HG03159 (cell line): ENCODE results near the gene C17orf58.
"Not testable (repeated sequence)": the region's sequence is repeated elsewhere in the genome, so short reads cannot be mapped to it uniquely, and the experiment has no call there.

Experiments used
- ATAC-seq: cut with Tn5 transposase; IDR thresholded peaks from one replicate; pipeline ENCODE4 v1.9.1; 2021; ENCODE audit warnings: mild to moderate bottlenecking, moderate library complexity; ENCODE audit not compliant: unreplicated experiment

C17orf58 gene

DNA sequence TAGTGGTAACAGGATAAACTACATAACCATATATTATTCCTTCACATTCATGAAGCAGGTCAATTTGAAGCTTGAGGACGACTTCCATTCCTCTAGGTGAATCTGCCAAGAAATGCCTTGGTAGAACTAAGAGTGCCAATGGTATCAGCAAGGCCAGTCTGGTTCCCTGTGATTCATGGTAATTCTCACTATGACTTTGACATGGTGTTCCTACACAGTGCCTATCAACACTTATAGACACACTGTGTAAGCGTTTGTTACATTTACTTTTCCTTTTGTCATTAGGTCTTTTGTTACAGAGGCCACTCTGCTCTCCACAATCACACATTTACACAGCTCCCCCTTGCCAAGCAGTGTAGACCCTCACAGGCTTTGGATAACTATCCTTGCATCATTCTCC, 34.1 kb downstream of the C17orf58 start:
- ATAC-seq: not testable (repeated sequence)

DNA sequence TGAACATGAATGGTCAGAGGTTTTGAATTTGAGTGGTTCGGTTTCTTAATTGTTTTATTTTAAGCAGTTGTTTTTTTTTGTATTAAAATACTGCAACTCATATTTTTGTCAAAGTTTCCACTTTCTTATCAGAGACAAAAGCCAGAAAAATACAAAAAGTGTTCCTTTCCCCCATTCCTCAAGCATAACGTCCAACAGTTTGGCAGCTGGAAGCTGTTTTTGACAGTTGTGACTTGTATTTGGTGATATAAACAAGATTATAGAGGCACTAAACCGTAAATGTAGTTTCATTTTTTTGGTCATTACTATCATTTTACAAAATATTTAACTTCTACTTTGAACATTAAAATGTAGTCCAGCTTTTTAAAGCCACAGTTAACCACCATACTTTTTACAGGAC, 36.0 kb downstream of the C17orf58 start:
- not testable (repeated sequence) for ATAC-seq

DNA sequence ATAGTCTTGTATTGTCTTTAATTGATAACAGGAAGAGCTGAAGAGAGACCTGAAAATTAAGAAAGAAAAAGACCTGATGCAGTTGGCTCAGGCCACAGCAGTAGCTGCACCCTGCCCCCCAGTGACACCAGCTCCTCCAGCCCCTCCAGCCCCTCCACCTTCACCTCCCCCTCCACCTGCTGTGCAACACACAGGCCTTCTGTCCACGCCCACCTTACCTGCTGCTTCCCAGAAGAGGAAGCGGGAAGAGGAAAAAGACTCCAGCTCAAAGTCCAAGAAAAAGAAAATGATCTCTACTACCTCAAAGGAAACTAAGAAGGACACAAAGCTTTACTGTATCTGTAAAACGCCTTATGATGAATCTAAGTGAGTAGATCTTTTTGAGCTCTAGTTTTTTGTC, 36.8 kb downstream of the C17orf58 start:
- no peak for ATAC-seq

DNA sequence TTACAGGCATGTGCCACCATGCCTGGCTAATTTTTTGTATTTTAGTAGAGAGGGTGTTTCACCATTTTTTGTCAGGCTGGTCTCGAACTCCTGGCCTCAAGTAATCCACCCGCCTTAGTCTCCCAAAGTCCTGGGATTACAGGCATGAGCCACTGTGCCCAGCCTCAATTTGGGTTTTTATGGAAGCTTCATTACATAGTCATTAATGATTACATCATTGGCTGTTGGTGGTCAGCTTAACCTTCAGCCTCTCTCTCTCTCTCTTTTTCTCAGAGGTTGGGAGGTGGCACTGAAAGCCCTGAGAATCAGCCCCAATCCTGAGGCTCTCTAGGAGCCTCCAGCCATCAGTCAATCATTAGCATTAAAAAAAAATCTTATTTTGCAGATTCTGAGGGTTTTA, 45.3 kb downstream of the C17orf58 start:
- ATAC-seq: no peak

DNA sequence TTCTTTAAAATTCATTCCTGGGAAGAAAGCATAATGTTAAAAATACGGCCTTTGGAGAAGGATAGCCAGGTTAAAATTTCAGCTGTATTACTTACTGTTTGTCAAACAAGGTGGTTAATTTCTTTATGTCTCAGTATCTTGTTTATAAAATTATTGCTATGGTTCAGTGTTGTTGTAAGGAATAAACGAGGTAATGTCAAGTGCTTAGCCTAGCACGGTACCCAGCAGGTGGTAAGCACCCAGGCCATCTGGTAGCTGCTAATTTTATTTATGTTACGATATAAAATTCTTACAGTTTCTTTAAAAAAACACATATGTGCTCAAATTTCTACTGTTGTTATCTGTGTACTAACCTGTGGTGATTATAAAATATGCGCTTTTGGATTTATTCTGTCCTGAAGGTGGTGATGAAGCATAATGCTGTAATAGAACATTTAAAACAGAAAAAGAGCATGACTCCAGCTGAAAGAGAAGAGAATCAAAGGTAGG, 48.9 kb downstream of the C17orf58 start:
- no peak for ATAC-seq

DNA sequence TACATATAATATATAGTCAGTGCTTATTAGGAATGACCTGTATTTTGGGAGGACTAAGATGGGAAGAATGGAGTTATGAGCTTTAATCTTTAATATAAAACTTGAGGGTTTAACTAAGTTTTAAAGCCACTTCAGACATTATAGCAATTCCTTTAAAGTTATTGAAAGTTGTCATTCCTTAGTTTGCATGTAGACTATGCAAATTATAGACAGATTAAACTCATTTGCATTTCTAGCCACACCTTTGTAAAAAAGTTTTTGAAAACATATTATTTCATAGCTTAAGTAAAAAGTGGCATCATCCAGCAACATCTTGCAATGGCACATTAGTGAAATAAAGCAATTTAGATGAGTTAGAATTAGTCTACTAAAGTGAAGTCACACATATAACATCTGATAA, 49.8 kb downstream of the C17orf58 start:
- no peak for ATAC-seq

DNA sequence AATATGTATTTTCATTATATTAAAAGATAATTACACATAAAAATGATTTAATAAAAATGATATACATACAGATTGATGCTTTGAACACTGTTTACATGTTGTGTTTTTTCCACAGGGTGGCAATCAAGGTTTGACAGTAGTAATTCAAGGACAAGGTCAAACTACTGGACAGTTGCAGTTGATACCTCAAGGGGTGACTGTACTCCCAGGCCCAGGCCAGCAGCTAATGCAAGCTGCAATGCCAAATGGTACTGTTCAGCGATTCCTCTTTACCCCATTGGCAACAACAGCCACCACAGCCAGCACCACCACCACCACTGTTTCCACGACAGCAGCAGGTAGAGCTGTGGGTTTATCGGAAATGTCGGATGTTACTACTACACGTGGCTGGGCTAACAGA, 52.2 kb downstream of the C17orf58 start:
- no peak for ATAC-seq

DNA sequence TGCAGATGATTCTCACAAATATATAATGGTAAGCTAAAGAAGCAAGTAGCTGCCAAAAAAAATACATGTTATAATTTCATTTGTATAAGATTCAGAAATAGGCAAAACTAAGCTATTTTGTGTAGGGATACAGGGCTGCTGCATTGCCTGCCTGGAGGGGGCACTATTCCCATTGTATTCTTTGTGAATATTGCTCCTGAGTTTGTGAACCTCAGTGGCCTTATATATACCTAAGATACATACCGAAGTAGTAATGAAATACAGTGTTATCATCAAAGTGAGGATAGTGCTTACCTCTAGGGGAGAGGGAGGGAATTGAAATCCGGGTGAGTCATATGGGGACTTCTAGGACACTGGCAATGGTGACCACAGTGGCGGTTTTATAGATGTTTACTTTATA, 53.5 kb downstream of the C17orf58 start:
- ATAC-seq: no peak
